ENCODE measurements around the gene DNAI1.
"Not testable (repeated sequence)": the region's sequence is repeated elsewhere in the genome, so short reads cannot be mapped to it uniquely, and the experiment has no call there.

Gene DNAI1

DNA sequence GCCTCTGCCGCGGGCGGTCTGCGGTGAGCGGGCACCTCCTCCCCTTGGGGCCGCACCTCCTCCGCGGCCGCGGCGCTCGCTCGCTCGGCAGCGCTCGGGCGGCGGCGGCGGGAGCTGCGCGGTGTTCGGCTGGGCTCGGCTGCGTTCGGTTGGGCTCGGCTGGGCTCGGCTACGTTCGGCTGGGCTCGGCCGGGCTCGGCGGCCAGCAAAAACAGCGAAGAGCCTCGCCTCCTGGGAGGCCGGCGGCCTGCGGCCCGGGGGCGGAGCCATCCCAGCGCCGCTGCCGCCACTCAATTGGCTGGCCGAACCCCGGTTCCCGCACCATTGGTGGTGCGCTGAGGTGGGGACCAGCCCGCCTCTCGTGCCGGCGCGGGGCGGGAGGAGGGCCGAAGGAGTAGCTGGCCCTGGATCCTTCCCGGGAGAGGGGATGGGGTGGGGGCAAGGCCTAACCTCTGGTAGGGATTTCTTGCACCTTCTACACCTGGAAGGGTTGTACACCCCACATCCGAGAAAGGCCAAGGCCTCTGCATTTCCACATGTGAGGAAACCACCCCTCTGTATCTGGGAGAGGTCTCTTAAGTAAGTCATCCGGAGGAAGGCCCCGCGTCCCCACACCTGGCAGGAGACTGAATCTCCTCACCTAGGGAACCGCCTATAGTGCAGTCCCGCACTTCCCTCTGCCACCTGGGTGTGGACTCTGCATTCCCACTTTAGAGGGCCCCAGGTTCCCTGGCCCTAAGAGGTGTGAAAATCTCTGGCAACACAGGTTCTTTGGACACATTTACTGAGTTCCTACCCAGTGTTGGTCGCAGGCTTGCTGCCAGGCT, 64.6 kb downstream of the DNAI1 start, which contains the start of gene ENHO:
ENHO (minus strand) TSS at position 20 of the 827 bp plus-strand sequence. CDS start 1,295 bp downstream, outside the sequence.
- Histone ChIP-seq H3K4me3 (ENCODE audit: low read length) (peak within 1 kb of the TSS; percentile 55), H3K27me3 (ENCODE audit: insufficient read depth, low read length) (peaks cover 41% of the 10 kb centered on the region), H3K36me3 (ENCODE audit: insufficient read depth, low read length) (no peaks in the 10 kb centered on the region), H3K9ac (ENCODE audit: low read depth, low read length) (peak within 1 kb of the TSS; percentile 50), H3K27ac (ENCODE audit: low read depth, low read length) (no peak within 1 kb of the TSS), H3K9me3 (ENCODE audit: insufficient read depth, low read depth, low read length) (no peaks in the 10 kb centered on the region), H3K4me1 (ENCODE audit: insufficient read depth, low read length) (peaks cover 4% of the 10 kb centered on the region)
- WGBS: 5% methylated on average over 63 of the region's 63 CpGs

GRCh38 chr9:34524349-34524748, 65.7 kb downstream of the DNAI1 start:
- H3K9me3 ChIP-seq (ENCODE audit: insufficient read depth, low read depth, low read length): no peaks in the 10 kb centered on the region
- H3K9ac ChIP-seq (ENCODE audit: low read depth, low read length): no peak overlapping the region
- no peak overlapping the region for H3K27ac ChIP-seq (ENCODE audit: low read depth, low read length)
- H3K27me3 ChIP-seq (ENCODE audit: insufficient read depth, low read length): peaks cover 41% of the 10 kb centered on the region
- H3K4me1 ChIP-seq (ENCODE audit: insufficient read depth, low read length): peaks cover 4% of the 10 kb centered on the region
- no peaks in the 10 kb centered on the region for H3K36me3 ChIP-seq (ENCODE audit: insufficient read depth, low read length)
- no peak overlapping the region for H3K4me3 ChIP-seq (ENCODE audit: low read length)
- WGBS: 92% methylated on average over 3 of the region's 3 CpGs

DNA sequence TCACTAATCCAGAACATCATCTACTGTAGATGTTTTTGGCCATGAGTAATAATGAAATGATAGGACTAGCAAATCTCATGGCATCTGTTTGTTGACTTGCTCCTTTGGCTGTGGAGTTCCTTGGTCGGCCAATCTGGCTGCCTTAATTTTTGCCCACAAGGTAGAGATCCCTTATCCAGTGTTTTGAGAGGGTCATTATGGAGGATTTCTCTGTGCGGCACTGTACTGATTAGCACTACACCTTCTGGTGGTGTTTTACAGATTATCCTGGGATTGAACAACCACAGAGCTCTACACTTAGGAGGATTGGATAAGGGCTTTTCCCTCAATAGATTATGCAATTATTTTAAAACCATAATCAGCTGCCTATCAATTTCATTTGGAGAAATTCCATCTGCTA, 67.4 kb downstream of the DNAI1 start:
- Histone ChIP-seq H3K4me1 (ENCODE audit: insufficient read depth, low read length) (peaks cover 4% of the 10 kb centered on the region), H3K27me3 (ENCODE audit: insufficient read depth, low read length) (peaks cover 37% of the 10 kb centered on the region), H3K9ac (ENCODE audit: low read depth, low read length) (no peak overlapping the region), H3K27ac (ENCODE audit: low read depth, low read length) (no peak overlapping the region), H3K9me3 (ENCODE audit: insufficient read depth, low read depth, low read length) (no peaks in the 10 kb centered on the region), H3K4me3 (ENCODE audit: low read length) (no peak overlapping the region), H3K36me3 (ENCODE audit: insufficient read depth, low read length) (no peaks in the 10 kb centered on the region)
- 69% methylated on average over 2 of the region's 2 CpGs for WGBS

GRCh38 chr9:34532041-34532440, 73.4 kb downstream of the DNAI1 start:
- peaks cover 12% of the 10 kb centered on the region for H3K9me3 ChIP-seq (ENCODE audit: insufficient read depth, low read depth, low read length)
- WGBS: 77% methylated on average over 8 of the region's 8 CpGs
- H3K4me3 ChIP-seq (ENCODE audit: low read length); H3K9ac ChIP-seq (ENCODE audit: low read depth, low read length); H3K27me3 ChIP-seq (ENCODE audit: insufficient read depth, low read length); H3K36me3 ChIP-seq (ENCODE audit: insufficient read depth, low read length); H3K4me1 ChIP-seq (ENCODE audit: insufficient read depth, low read length); H3K27ac ChIP-seq (ENCODE audit: low read depth, low read length): not testable (repeated sequence)

GRCh38 chr9:34536685-34537084, 78.1 kb downstream of the DNAI1 start:
- H3K9ac ChIP-seq (ENCODE audit: low read depth, low read length): no peak overlapping the region
- H3K4me1 ChIP-seq (ENCODE audit: insufficient read depth, low read length): no peaks in the 10 kb centered on the region
- no peaks in the 10 kb centered on the region for H3K36me3 ChIP-seq (ENCODE audit: insufficient read depth, low read length)
- peaks cover 12% of the 10 kb centered on the region for H3K9me3 ChIP-seq (ENCODE audit: insufficient read depth, low read depth, low read length)
- WGBS: 68% methylated on average over 7 of the region's 7 CpGs
- H3K27me3 ChIP-seq (ENCODE audit: insufficient read depth, low read length): no peaks in the 10 kb centered on the region
- H3K27ac ChIP-seq (ENCODE audit: low read depth, low read length): no peak overlapping the region
- no peak overlapping the region for H3K4me3 ChIP-seq (ENCODE audit: low read length)

GRCh38 chr9:34540827-34541226, 82.2 kb downstream of the DNAI1 start:
- Histone ChIP-seq H3K27ac (ENCODE audit: low read depth, low read length) (no peak overlapping the region), H3K4me1 (ENCODE audit: insufficient read depth, low read length) (no peaks in the 10 kb centered on the region), H3K27me3 (ENCODE audit: insufficient read depth, low read length) (no peaks in the 10 kb centered on the region), H3K36me3 (ENCODE audit: insufficient read depth, low read length) (no peaks in the 10 kb centered on the region), H3K4me3 (ENCODE audit: low read length) (no peak overlapping the region), H3K9me3 (ENCODE audit: insufficient read depth, low read depth, low read length) (no peaks in the 10 kb centered on the region), H3K9ac (ENCODE audit: low read depth, low read length) (no peak overlapping the region)
- WGBS: 65% methylated on average over 1 of the region's 2 CpGs

- Histone ChIP-seq H3K36me3 (ENCODE audit: insufficient read depth, low read length) (no peaks in the 10 kb centered on the region), H3K4me1 (ENCODE audit: insufficient read depth, low read length) (no peaks in the 10 kb centered on the region), H3K9me3 (ENCODE audit: insufficient read depth, low read depth, low read length) (no peaks in the 10 kb centered on the region), H3K27ac (ENCODE audit: low read depth, low read length) (no peak overlapping the region), H3K9ac (ENCODE audit: low read depth, low read length) (no peak overlapping the region), H3K4me3 (ENCODE audit: low read length) (no peak overlapping the region), H3K27me3 (ENCODE audit: insufficient read depth, low read length) (no peaks in the 10 kb centered on the region)
- 83% methylated on average over 7 of the region's 7 CpGs for WGBS
Observed at GRCh38 chr9:34541540-34541939, 82.9 kb downstream of the DNAI1 start.

GRCh38 chr9:34544035-34544434, 85.4 kb downstream of the DNAI1 start:
- no peaks in the 10 kb centered on the region for H3K4me1 ChIP-seq (ENCODE audit: insufficient read depth, low read length)
- 85% methylated on average over 5 of the region's 5 CpGs for WGBS
- no peaks in the 10 kb centered on the region for H3K27me3 ChIP-seq (ENCODE audit: insufficient read depth, low read length)
- no peak overlapping the region for H3K27ac ChIP-seq (ENCODE audit: low read depth, low read length)
- no peaks in the 10 kb centered on the region for H3K9me3 ChIP-seq (ENCODE audit: insufficient read depth, low read depth, low read length)
- H3K36me3 ChIP-seq (ENCODE audit: insufficient read depth, low read length): no peaks in the 10 kb centered on the region
- H3K4me3 ChIP-seq (ENCODE audit: low read length): no peak overlapping the region
- H3K9ac ChIP-seq (ENCODE audit: low read depth, low read length): no peak overlapping the region

GRCh38 chr9:34545497-34545896, 86.9 kb downstream of the DNAI1 start:
- 90% methylated on average over 6 of the region's 6 CpGs for WGBS
- no peak overlapping the region for H3K4me3 ChIP-seq (ENCODE audit: low read length)
- H3K9me3 ChIP-seq (ENCODE audit: insufficient read depth, low read depth, low read length): no peaks in the 10 kb centered on the region
- H3K27me3 ChIP-seq (ENCODE audit: insufficient read depth, low read length): no peaks in the 10 kb centered on the region
- H3K4me1 ChIP-seq (ENCODE audit: insufficient read depth, low read length): no peaks in the 10 kb centered on the region
- no peak overlapping the region for H3K9ac ChIP-seq (ENCODE audit: low read depth, low read length)
- no peaks in the 10 kb centered on the region for H3K36me3 ChIP-seq (ENCODE audit: insufficient read depth, low read length)
- H3K27ac ChIP-seq (ENCODE audit: low read depth, low read length): no peak overlapping the region

DNA sequence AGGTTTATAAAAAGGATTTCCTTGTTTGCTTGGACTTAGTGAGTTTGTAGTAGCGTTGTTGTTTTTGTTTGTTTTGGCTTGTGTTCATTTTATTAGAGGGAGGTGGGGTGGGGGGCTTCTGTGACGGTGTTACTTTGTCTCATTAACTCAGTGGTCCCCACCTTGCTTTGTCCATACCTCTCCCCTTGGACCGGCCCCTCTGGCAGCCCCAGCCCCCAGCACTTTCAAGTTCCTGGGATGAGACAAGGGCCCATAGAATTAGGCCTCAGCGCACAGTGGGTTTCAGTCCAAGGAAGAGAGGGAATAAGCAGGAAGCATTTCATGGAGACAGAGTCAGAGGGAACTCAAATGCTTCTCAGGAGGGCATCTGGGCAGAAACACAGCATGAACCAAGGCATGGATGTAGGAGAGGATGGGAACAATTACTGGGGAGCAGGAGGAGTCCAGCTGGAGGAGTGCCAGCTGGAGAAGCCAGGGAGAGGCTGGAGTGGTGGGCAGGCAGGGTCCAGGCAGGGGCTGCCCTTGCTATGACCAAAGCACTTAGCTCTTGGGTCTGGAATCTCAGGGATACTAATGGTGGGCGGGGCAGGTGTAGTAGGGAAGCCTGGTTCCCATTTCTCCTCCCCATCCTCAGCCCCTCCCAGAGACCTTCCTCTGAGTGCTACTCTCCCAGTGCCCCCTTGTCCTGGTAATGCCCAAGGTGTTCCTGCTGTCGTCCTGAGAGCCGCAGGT, 87.7 kb downstream of the DNAI1 start:
- WGBS: 90% methylated on average over 7 of the region's 7 CpGs
- no peaks in the 10 kb centered on the region for H3K36me3 ChIP-seq (ENCODE audit: insufficient read depth, low read length)
- no peaks in the 10 kb centered on the region for H3K27me3 ChIP-seq (ENCODE audit: insufficient read depth, low read length)
- H3K9ac ChIP-seq (ENCODE audit: low read depth, low read length): no peak overlapping the region
- no peak overlapping the region for H3K27ac ChIP-seq (ENCODE audit: low read depth, low read length)
- H3K4me1 ChIP-seq (ENCODE audit: insufficient read depth, low read length): no peaks in the 10 kb centered on the region
- H3K4me3 ChIP-seq (ENCODE audit: low read length): no peak overlapping the region
- no peaks in the 10 kb centered on the region for H3K9me3 ChIP-seq (ENCODE audit: insufficient read depth, low read depth, low read length)

All from HUES64 (cell line).